ENCODE measurements around the gene ZNF142. TPM values are rescaled to one million over a fixed set of nuclear protein-coding genes. Genes with fewer than 3 reads are reported as not detected.
"Not testable (repeated sequence)": the region's sequence is repeated elsewhere in the genome, so short reads cannot be mapped to it uniquely, and the experiment has no call there.

Gene ZNF142, protein sequence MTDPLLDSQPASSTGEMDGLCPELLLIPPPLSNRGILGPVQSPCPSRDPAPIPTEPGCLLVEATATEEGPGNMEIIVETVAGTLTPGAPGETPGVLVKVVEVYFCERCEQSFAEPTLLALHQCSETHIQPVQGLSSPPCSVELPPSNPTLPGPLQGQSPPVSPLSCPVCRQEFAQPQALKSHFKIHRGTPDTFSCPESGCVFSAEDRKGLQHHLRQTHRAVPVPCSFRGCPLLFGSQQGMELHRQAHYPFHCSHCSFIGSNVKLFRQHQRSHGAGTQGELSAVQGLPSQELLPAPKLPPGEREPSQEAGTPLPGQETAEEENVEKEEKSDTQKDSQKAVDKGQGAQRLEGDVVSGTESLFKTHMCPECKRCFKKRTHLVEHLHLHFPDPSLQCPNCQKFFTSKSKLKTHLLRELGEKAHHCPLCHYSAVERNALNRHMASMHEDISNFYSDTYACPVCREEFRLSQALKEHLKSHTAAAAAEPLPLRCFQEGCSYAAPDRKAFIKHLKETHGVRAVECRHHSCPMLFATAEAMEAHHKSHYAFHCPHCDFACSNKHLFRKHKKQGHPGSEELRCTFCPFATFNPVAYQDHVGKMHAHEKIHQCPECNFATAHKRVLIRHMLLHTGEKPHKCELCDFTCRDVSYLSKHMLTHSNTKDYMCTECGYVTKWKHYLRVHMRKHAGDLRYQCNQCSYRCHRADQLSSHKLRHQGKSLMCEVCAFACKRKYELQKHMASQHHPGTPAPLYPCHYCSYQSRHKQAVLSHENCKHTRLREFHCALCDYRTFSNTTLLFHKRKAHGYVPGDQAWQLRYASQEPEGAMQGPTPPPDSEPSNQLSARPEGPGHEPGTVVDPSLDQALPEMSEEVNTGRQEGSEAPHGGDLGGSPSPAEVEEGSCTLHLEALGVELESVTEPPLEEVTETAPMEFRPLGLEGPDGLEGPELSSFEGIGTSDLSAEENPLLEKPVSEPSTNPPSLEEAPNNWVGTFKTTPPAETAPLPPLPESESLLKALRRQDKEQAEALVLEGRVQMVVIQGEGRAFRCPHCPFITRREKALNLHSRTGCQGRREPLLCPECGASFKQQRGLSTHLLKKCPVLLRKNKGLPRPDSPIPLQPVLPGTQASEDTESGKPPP (N-terminal part only)
- 10 to 100 TPM; 24.8 to 34.6 TPM for total RNA-seq

DNA sequence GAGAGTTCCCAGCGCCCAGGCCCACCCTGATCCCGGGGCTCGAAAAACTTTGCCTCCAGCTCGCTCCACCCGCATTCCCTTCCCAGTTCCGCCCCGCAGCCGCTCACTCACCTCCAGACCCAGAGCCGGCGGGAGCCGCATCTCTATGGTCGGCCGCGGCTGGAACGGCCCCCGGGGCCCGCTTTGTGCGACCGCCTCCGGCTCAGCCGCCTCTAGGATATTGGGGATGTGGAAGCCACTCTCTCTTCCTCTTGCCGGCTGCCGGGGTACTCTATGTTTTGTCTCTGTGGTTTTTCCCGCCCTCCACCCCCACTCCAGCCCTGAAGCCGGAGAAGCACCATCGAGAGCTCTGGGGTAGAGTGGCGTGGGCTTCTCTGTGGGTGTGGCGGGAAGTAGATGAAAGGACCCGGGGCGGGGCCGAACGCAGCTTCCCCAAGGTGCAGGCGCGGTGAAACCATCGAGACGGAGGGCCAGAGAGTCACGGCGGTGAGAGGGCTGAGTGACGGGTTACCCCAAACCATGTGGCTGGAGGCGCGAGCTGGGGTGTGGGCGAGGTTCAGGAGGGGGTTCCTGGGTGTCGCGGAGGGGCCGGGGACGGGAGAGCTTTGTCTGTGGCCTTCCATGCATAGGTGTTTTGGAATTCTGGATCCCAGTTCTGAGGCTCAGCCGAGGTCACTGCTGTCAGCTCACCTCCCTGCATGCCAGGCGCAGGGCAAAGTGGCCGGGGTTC is at the start of gene ZNF142, which contains the start of gene BCS1L:
TSS of gene ZNF142 (minus strand) at position 366 of the 730 bp plus-strand sequence. CDS start 3,194 bp downstream, outside the sequence.
TSS of gene BCS1L (plus strand) at position 426 of the 730 bp plus-strand sequence. CDS start 1,305 bp downstream, outside the sequence.
- peak; percentile 95 to 98 for ATAC-seq
- DNase-seq (ENCODE audit: low spot score in 2 of 2), result peak; percentile 87 to 97
- Mint-ChIP-seq H3K9me3 (no peaks in the 10 kb centered on the region), H3K27ac (peak within 1 kb of the TSS; percentile 60 to 69), H3K36me3 (peaks cover 9 to 11% of the 10 kb centered on the region in 2 donors)

DNA sequence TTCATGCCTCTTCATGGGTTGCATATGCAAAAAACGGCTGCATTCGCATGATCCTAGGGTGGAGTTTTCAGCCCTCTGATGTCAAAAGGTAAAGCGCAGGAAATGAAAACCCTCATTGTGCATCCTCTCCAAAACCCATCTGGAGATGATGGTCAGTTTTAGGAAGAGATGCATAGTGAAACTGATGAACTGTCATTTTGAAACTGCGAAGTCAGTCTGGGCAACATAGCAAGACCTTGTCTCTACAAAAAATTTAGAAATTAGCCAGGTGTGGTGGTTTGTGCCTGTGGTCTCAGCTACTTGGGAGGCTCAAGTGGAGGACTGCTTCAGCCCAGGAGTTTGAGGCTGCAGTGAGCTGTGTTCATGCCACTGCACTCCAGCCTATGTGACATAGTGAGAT is 48.7 kb upstream of the ZNF142 start:
- Mint-ChIP-seq H3K9me3 (no peaks in the 10 kb centered on the region), H3K27ac (no peak overlapping the region), H3K36me3 (peaks cover 5 to 11% of the 10 kb centered on the region in 2 donors)
- ATAC-seq (no peak), DNase-seq (ENCODE audit: low spot score in 2 of 2) (no peak)

DNA sequence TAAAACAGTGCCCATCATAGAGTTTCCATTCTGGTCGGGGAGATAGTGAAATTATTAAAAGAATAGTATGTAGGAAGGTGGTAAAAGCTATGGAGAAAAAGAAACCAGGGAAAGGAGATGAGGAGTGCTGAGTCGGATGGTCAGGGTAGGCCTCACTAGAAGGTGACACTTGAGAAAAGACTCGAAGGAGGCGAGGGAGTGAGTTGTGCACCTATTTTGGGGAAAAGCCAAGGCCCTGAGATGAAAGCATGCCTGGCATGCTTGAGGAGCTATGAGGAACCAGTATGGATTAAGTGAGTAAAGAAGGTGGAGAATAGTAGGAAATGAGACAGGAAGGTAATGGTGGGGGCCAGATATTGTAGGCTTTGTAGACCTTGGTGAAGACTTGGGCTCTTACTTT is 43.9 kb upstream of the ZNF142 start:
- H3K36me3 Mint-ChIP-seq, result no peaks in the 10 kb centered on the region
- no peak for DNase-seq (ENCODE audit: low spot score in 2 of 2)
- no peak overlapping the region for H3K27ac Mint-ChIP-seq

DNA sequence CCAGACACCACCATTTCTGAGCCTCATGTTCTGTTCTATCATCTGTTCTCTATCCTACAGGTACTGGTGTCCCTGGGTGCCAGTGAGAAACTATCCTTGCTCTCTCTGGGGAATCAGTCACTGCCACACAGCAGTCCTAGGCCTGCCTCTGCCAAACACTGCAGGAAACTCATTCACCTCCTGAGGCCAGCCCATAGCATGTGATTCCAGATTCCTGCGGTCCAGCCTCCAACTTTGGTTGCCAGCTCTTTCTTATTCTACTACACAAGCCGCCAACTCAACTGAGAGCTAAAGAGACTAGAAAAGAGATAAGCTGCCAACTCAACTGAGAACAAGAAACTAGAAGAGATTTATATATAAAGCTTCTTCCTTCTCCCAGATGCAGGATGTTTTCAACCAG is 42.4 kb upstream of the ZNF142 start:
- ATAC-seq (no peak), DNase-seq (ENCODE audit: low spot score in 2 of 2) (no peak)
- Mint-ChIP-seq H3K36me3 (no peaks in the 10 kb centered on the region), H3K27ac (peak overlapping the region in 1 of 2 donors; percentile 57), H3K9me3 (no peaks in the 10 kb centered on the region)

More for the DNA sequence above, 43.9 kb upstream of the ZNF142 start:
- no peaks in the 10 kb centered on the region for H3K9me3 Mint-ChIP-seq
- no peak for ATAC-seq

DNA sequence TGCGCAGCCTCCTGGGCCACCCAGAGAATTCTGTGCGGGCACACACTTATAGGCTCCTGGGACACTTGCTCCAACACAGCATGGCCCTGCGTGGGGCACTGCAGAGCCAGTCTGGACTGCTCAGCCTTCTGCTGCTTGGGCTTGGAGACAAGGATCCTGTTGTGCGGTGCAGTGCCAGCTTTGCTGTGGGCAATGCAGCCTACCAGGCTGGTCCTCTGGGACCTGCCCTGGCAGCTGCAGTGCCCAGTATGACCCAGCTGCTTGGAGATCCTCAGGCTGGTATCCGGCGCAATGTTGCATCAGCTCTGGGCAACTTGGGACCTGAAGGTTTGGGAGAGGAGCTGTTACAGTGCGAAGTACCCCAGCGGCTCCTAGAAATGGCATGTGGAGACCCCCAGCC is 39.5 kb upstream of the ZNF142 start:
- Mint-ChIP-seq H3K27ac (peak overlapping the region in 1 of 2 donors; percentile 24), H3K36me3 (no peaks in the 10 kb centered on the region), H3K9me3 (no peaks in the 10 kb centered on the region)
- no peak for DNase-seq (ENCODE audit: low spot score in 2 of 2)
- no peak for ATAC-seq

DNA sequence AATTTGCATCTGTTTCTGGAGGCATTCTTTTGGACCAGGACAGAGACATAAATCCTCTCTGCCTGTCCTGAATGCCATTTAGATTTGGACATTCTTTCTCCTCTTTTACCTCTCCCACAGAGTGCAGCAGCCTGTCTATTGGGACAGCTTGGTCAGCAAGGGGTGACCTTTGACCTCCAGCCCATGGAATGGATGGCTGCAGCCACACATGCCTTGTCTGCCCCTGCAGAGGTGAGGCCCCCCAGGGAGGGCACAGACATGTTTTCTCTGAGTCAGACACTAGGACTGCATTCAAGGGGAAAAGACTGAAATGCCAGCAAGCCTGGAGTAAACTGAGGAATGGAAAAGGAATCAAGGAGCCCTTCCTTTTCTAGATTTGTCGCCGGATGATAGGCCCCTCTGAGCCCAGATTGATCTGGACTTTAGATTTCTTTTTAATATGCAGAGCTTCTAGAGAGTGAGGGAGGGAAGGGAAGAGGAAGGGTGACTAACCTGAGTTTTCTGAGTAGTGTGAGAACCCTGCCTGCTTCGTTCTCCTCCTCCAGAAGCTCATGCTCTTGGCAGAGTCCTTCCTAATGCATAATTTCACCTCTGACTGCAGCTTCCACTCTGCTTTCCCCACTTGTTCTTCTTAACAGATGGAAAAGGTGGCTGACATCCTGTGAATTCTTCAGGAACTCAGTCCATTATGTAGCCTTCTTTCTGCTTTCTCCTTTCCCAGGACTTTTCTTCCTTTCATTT is 35.2 kb upstream of the ZNF142 start:
- H3K36me3 Mint-ChIP-seq, result no peaks in the 10 kb centered on the region
- ATAC-seq (no peak), DNase-seq (ENCODE audit: low spot score in 2 of 2) (no peak)
- no peak overlapping the region for H3K27ac Mint-ChIP-seq
- no peaks in the 10 kb centered on the region for H3K9me3 Mint-ChIP-seq

DNA sequence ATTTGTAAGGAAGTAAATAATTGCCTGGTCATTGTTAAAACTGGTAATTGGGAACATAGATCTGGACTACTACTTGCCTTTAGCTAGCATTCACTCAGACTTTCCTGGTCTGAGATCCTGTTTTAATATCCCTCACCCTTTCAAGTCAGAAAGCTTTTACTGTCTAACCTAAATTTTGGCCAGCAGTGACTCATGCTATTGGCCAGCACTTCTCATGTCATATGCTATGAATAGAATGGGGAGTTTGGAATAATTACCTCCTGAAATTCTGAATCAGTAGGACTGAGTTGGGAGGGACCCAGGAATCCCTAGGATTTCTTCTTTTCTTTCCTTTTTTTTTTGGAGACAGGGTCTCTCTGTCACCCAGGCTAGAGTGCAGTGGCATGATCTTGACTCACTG is 31.8 kb upstream of the ZNF142 start:
- H3K27ac Mint-ChIP-seq, result no peak overlapping the region
- no peaks in the 10 kb centered on the region for H3K36me3 Mint-ChIP-seq
- DNase-seq (ENCODE audit: low spot score in 2 of 2) (no peak), ATAC-seq (no peak)
- H3K9me3 Mint-ChIP-seq, result no peaks in the 10 kb centered on the region

DNA sequence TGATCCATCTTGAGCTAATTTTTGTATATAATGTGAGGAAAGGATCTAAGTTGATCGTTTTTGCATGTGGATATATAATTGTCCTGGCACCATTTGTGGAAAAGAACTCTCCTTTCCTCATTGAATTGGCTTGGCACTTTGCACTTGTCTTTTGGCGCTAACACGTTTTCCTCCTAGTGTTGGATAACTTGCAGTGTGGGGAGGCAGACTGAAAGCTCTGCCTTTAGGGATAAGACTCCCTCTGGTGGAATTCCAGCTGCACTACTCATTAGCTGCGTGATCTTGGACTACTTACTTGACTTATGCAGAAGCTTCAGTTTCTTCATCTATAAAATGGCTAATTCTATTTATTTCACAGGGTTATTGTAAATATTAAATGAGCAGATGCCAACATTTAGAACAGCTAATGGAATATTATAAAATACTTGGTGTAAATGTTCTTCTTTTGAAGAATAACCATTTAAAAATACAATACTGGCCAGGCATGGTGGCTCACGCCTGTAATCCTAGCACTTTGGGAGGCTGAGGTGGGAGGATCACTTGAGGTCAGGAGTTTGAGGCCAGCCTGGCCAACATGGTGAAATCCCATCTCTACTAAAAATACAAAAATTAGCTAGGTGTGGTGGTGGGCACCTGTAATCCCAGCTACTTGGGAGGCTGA is 28.1 kb upstream of the ZNF142 start:
- H3K36me3 Mint-ChIP-seq, H3K27ac Mint-ChIP-seq, H3K9me3 Mint-ChIP-seq: not testable (repeated sequence)
- peak; percentile 77 to 79 for ATAC-seq
- peak in 1 of 2 donors; percentile 27 for DNase-seq (ENCODE audit: low spot score in 2 of 2)

DNA sequence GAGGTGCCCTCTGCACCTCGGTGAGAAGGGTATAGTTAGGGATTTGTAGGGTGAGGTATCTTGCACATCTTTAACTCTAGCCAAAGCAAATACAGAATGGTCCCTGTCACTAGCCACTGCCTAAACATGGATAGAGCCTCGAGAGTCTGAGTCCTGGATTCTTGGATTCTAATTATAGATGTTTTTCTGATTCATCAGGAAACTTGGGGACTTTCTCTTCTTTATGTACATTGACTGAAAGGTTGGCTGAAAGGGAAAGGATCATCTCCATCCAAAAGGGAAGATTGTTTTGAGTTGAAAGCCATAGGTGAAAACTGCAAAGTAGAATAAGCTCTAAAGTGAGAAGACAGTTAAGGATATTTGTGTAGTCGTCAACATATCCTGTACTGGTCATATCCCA is 20.6 kb upstream of the ZNF142 start:
- no peaks in the 10 kb centered on the region for H3K9me3 Mint-ChIP-seq
- H3K27ac Mint-ChIP-seq, result no peak overlapping the region
- DNase-seq (ENCODE audit: low spot score in 2 of 2), result no peak
- peaks cover 0 to 5% of the 10 kb centered on the region in 2 donors for H3K36me3 Mint-ChIP-seq
- no peak for ATAC-seq

DNA sequence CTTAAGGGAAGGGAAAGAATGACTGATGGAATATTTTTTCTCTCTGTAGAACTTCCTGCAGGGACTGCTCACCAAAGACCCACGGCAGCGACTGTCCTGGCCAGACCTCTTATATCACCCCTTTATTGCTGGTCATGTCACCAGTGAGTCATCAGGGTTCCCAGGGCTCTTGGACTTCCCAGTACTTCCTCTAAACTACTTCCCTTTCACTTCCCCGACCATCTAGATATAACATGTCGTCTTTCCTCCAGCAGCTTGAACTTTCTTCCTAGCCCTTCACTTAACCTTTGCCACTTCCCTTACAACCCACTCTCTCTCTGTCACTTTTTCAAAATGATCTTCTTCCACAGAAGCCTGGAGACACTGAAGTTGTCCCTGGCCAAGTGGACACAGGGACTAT is 19.7 kb upstream of the ZNF142 start:
- H3K9me3 Mint-ChIP-seq, result no peaks in the 10 kb centered on the region
- H3K27ac Mint-ChIP-seq, result peak overlapping the region; percentile 3 to 52
- DNase-seq (ENCODE audit: low spot score in 2 of 2) (no peak), ATAC-seq (no peak)
- peaks cover 0 to 5% of the 10 kb centered on the region in 2 donors for H3K36me3 Mint-ChIP-seq

DNA sequence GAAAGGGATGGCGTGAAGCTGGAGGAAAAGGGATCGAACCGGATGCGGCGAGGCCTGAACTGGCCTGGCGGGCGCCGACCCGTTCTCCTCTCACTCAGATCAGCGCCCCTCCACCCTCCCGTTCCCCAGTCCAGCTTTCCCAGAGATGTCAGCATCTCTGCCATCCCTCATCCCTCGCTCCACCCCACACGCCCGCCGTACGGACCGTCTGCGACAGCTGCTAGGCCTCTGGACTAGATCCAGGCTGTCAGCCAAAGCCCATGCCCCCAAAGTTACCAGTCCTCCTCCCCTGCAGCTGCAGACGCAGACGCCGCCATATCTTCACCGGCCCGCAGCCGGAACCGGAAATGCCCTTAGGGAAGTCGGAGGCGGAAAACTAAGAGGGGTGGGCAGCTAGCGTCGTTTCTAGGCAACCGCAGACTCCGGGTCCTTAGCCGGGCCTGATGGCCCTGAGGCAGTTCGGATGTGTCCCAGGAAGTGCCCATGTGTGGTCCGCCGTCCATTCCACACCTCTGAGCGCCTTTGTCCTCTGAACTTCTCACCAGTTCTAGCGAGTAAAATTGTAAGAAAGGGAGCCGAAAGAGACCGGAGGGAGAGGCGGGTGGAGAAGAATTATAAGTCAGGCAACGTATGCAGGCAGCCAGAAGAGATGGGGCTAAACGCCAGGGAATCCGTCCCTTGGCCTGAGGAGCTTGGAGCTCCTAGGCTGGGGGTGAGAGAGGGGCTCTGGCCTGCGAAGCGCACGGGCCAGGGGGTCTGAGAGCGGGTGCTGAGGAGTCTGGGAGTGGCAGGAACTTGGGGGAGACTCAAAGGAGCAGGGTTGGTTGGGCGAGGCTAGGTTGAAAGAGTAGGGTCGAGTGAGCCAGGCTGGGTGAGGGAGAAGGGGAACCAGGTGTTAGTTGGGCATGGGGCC is 12.5 kb upstream of the ZNF142 start, which contains the start of the genes RNF25 and STK36:
TSS of gene RNF25 (minus strand) at position 349 of the 913 bp plus-strand sequence. CDS start at position 317, 32 bp downstream.
TSS of gene STK36 (plus strand) at position 433 of the 913 bp plus-strand sequence. CDS start 744 bp downstream, outside the sequence.
- ATAC-seq (peak; percentile 97 to 99), DNase-seq (ENCODE audit: low spot score in 2 of 2) (peak; percentile 76 to 79)
- peak within 1 kb of the TSS; percentile 95 to 99 for H3K27ac Mint-ChIP-seq
- peaks cover 11 to 18% of the 10 kb centered on the region in 2 donors for H3K36me3 Mint-ChIP-seq
- no peaks in the 10 kb centered on the region for H3K9me3 Mint-ChIP-seq

DNA sequence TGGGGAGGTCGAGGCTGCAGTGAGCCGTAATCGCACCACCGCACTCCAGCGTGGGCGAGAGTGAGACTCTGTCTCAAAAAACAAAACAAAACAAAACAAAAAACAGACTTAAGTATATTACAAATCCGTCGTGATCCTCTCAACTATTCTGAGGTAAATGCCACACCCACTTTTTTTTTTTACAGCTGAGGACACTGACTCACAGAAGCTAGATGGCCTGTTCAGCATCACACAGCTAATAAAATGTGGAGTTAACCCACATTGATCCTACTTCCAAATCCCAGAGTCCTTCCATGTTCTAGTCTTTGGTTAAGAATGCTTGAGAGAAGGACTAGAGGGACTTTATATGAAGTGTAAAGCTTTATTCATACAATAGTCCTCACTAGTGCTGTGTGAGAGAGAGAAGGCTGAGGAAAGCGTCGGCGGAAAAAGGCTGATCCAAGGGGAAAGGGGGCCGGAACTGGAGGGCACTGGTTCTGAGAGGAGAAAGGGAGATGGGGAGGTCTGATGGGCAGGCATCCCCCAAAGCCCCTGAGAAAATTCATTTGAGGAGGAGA is 11.8 kb upstream of the ZNF142 start:
- peak overlapping the region; percentile 95 to 99 for H3K27ac Mint-ChIP-seq
- peaks cover 11 to 17% of the 10 kb centered on the region in 2 donors for H3K36me3 Mint-ChIP-seq
- peak in 1 of 2 donors; percentile 1 for ATAC-seq
- peak in 1 of 2 donors; percentile 31 for DNase-seq (ENCODE audit: low spot score in 2 of 2)
- no peaks in the 10 kb centered on the region for H3K9me3 Mint-ChIP-seq

DNA sequence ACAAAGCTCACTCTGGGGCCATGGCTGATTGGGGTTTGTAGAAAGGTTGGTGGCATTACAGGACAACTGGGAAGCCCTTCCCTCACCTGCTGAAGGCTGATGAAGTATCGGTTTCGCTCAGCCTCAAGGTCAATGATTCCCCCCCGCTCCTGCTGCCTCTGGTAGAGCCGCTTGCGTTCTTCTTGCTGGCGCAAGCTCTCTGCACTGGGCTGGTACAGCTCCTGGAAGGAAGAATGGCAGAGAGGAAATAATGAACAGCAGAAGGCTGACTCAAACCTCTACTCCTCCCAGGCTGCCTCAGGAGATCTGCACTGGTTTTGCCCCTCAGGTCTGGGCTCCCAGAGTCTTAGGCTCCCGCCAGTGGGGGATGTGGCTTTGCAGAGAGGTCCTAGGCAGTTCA is 5.2 kb upstream of the ZNF142 start:
- Mint-ChIP-seq H3K9me3 (no peaks in the 10 kb centered on the region), H3K27ac (peak overlapping the region in 1 of 2 donors; percentile 57), H3K36me3 (peaks cover 0 to 4% of the 10 kb centered on the region in 2 donors)
- DNase-seq (ENCODE audit: low spot score in 2 of 2), result peak in 1 of 2 donors; percentile 4
- ATAC-seq, result no peak

All from activated naive CD4-positive, alpha-beta T cell treated with anti-CD3 and anti-CD28 coated beads, Interleukin-2, amount 50 U/mL, for 72 hours (primary cell).